Measurements from ENCODE around the gene C2CD3.

DNA sequence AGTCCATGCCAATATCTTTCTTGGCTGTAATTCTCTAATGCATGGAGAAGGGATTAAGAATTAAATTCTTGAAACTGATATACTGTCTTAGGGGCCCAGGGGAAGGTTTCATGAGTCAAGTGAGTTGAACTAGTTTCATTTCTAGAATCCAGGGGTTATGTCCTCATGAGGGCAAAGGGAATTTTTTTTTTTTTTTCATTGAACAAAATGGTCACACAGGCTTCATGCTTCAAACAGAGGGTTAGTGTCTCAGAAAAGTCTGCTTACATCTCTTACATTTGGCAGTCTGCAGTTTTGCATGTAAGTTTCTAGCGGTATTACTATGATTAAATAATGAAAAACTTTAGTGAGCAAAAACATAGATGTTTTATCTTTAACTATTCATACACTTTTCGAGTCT is 33.2 kb upstream of the C2CD3 start:
- TF ChIP-seq, protein P1, sequence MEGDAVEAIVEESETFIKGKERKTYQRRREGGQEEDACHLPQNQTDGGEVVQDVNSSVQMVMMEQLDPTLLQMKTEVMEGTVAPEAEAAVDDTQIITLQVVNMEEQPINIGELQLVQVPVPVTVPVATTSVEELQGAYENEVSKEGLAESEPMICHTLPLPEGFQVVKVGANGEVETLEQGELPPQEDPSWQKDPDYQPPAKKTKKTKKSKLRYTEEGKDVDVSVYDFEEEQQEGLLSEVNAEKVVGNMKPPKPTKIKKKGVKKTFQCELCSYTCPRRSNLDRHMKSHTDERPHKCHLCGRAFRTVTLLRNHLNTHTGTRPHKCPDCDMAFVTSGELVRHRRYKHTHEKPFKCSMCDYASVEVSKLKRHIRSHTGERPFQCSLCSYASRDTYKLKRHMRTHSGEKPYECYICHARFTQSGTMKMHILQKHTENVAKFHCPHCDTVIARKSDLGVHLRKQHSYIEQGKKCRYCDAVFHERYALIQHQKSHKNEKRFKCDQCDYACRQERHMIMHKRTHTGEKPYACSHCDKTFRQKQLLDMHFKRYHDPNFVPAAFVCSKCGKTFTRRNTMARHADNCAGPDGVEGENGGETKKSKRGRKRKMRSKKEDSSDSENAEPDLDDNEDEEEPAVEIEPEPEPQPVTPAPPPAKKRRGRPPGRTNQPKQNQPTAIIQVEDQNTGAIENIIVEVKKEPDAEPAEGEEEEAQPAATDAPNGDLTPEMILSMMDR (IDR thresholded peaks at IDR 0.05): no peak
- TF ChIP-seq POLR2A (IDR thresholded peaks at IDR 0.05): no peak

All from body of pancreas (tissue), 4 donors.